Left lung (tissue), 10 donors: ENCODE measurements around the gene FOXD1. TPM values are rescaled to one million over a fixed set of nuclear protein-coding genes. Genes with fewer than 3 reads are reported as not detected.

Source experiments
- ATAC-seq: fragments of 200-7000 bp; cut with Tn5 transposase; one replicate; pipeline ENCODE4 v1.9.1; 2020; ENCODE audit warnings: moderate library complexity
- DNase-seq, 4 donors: peaks; one replicate each; pipeline ENCODE4 v3.0.0-alpha.2; 2013 to 2020
- H3K27ac ChIP-seq, 2 donors: fragments of 200-600 bp; sonication (generic) in 1 of 2; one replicate each; pipeline versions ENCODE4 v1.5.0 to v1.8.0; 2020 to 2021
- H3K27me3 ChIP-seq, 2 donors: fragments of 200-600 bp; sonication (generic) in 1 of 2; one replicate each; pipeline versions ENCODE4 v1.5.0 to v1.8.0; 2020 to 2021
- H3K36me3 ChIP-seq, 2 donors: fragments of 200-600 bp; sonication (generic) in 1 of 2; one replicate each; pipeline versions ENCODE4 v1.5.0 to v1.8.0; 2020 to 2021
- H3K4me1 ChIP-seq, 2 donors: fragments of 200-600 bp; one replicate each; pipeline ENCODE4 v1.8.0; 2021
- H3K4me3 ChIP-seq, 2 donors: fragments of 200-600 bp; sonication (generic) in 1 of 2; one replicate each; pipeline versions ENCODE4 v1.5.0 to v1.8.0; 2020 to 2021; ENCODE audit warnings: mild to moderate bottlenecking in 1 of 2
- H3K9me3 ChIP-seq, 2 donors: fragments of 200-600 bp; sonication (generic) in 1 of 2; one replicate each; pipeline versions ENCODE4 v1.5.0 to v1.8.0; 2020 to 2021
- CTCF ChIP-seq, 2 donors: fragments of 200-600 bp; sonication (generic) in 1 of 2; IDR thresholded peaks; one replicate each; pipeline versions ENCODE4 v1.5.0 to v1.8.0; 2021; ENCODE audit warnings: antibody characterized with exemption in 2 of 2
- intact Hi-C, 2 donors: fragments of 100-400 bp; cut with DNase I; formaldehyde crosslinking; loops; one replicate each; pipeline versions ENCODE4 v1.11.2 to v1.14.2; 2022
- polyA plus RNA-seq, 6 donors: library from polyadenylated mRNA; unstranded; fragments of 120-200 nt; gene quantifications; one replicate each; pipeline ENCODE4 v1.2.1, GENCODE V29; 2013; ENCODE audit not compliant: insufficient read length in 6 of 6
- total RNA-seq, 2 donors: library from RNA; stranded (reverse); fragmentation: NEBNext Ultra II Directional; extraction: Animal tissue kit (Norgen Biotek cat#: 25700); gene quantifications; one replicate each; pipeline ENCODE4 v1.2.1, GENCODE V29; 2021
- donor health status: DM: no; HTN: yes; CAD: no.
- donor health status: DM: no; HTN: no; CAD: no.

FOXD1 gene
- total and polyA plus RNA-seq, 8 donors = 0.09 to 0.29 (median 0.10) TPM; not detected in 4

GRCh38 chr5:73494721-73495120 lies 46.1 kb upstream of the FOXD1 start:
- TF ChIP-seq CTCF (IDR thresholded peaks at IDR 0.05) = no peak
- Histone ChIP-seq H3K4me3 (no peak overlapping the region), H3K4me1 (peaks cover 6 to 7% of the 10 kb centered on the region in 2 donors), H3K27ac (no peak overlapping the region), H3K27me3 (peaks cover 0 to 27% of the 10 kb centered on the region in 2 donors), H3K36me3 (no peaks in the 10 kb centered on the region), H3K9me3 (no peaks in the 10 kb centered on the region)
- intact Hi-C loops = no loop called here
- no peak for DNase-seq
- no peak for ATAC-seq

- TF ChIP-seq CTCF (IDR thresholded peaks at IDR 0.05) = no peak
- no peak for DNase-seq
- intact Hi-C loops = no loop called here
Observed at GRCh38 chr5:73493421-73493820, 44.8 kb upstream of the FOXD1 start.

GRCh38 chr5:73491155-73491554 lies 42.6 kb upstream of the FOXD1 start:
- DNase-seq (no peak), ATAC-seq (no peak)

More at GRCh38 chr5:73493421-73493820, 44.8 kb upstream of the FOXD1 start:
- Histone ChIP-seq H3K36me3 (no peaks in the 10 kb centered on the region), H3K27ac (no peak overlapping the region), H3K4me3 (no peak overlapping the region), H3K27me3 (peaks cover 0 to 27% of the 10 kb centered on the region in 2 donors), H3K9me3 (no peaks in the 10 kb centered on the region), H3K4me1 (no peaks in the 10 kb centered on the region)
- ATAC-seq = no peak

GRCh38 chr5:73490088-73490487 lies 41.5 kb upstream of the FOXD1 start:
- Histone ChIP-seq H3K36me3 (no peaks in the 10 kb centered on the region), H3K9me3 (no peaks in the 10 kb centered on the region), H3K4me3 (no peak overlapping the region), H3K27me3 (peaks cover 0 to 30% of the 10 kb centered on the region in 2 donors), H3K27ac (no peak overlapping the region), H3K4me1 (no peaks in the 10 kb centered on the region)
- intact Hi-C loops = no loop called here
- DNase-seq (no peak), ATAC-seq (no peak)
- TF ChIP-seq CTCF (IDR thresholded peaks at IDR 0.05) = no peak

More at GRCh38 chr5:73491155-73491554, 42.6 kb upstream of the FOXD1 start:
- Histone ChIP-seq H3K9me3 (no peaks in the 10 kb centered on the region), H3K27me3 (peaks cover 0 to 36% of the 10 kb centered on the region in 2 donors), H3K36me3 (no peaks in the 10 kb centered on the region), H3K27ac (no peak overlapping the region), H3K4me3 (no peak overlapping the region), H3K4me1 (no peaks in the 10 kb centered on the region)
- intact Hi-C loops = no loop called here
- no peak for TF ChIP-seq CTCF (IDR thresholded peaks at IDR 0.05)

DNA sequence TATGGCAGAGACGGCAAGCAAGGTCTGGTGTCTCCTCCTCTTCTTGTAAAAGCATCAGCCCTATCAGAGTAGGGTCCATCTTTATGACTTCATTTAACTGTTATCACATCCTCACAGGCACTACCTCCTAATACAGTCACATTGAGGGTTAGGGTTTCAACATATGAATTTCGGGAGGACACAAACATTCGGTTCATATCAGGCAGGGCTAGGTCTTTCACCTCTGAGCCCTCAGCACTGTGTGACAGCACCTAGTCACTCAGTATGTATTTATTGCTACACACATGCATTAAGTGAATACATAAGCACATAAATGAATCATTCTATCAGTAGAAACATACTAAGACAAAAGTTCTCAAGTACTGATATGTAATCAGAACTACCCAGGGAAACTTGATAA lies 40.2 kb upstream of the FOXD1 start:
- no peaks in the 10 kb centered on the region for H3K36me3 ChIP-seq
- intact Hi-C loops = no loop called here
- no peak for DNase-seq
- H3K4me3 ChIP-seq = no peak overlapping the region
- H3K4me1 ChIP-seq = no peaks in the 10 kb centered on the region
- no peak overlapping the region for H3K27ac ChIP-seq
- no peaks in the 10 kb centered on the region for H3K9me3 ChIP-seq
- H3K27me3 ChIP-seq = peaks cover 0 to 19% of the 10 kb centered on the region in 2 donors
- no peak for ATAC-seq
- no peak for TF ChIP-seq CTCF (IDR thresholded peaks at IDR 0.05)
